GM21786 (cell line): ENCODE measurements around the gene TOP2A.

ENCODE experiments used
- ATAC-seq: cut with Tn5 transposase; IDR thresholded peaks from one replicate; pipeline ENCODE4 v1.9.1; 2021; ENCODE audit not compliant: unreplicated experiment

The TOP2A gene

DNA sequence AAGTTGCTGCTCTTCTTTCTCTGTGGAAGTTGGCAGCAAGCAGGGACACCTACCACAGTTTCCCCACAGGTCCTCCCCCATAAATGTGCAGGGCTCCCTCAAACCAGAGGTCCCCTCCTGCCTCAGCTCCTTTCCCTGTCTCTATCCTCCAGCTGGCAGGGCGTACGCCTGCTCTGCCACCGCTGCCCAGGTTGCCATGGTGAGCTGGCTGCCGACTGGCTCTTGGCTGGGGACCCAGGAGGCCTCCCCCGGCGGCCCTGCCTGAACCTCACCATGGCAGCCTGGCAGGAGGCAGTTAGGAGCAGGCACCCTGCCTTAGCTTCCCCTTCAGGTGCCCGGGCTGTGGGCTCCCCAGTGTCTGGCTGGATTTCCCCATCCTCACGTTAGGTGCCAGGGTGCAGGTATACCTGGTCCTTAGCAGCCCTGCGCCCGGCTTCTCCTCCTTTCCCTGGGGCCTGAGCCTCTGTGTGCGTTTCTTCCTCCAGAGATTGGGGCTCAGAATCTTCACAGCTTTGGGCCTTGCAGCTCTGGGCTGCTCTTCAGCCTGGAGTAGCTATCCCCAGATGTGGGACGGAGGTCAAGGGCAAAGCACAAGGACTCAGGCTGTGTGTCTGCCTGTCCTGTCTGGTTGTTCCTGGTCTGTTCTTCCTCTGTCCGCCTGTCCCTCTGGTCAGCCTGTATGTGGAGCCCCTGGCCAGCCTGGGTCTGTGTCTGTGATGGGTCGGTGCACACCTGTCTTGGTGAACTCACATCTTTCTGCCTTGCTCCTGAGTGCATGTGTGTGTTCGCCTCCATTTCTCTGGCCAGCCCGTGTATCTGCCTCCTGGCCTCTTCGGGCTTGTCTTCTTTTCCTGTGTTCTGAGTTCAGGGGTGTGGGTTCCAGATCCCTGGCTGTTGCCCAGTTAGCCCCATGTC, 68.9 kb downstream of the TOP2A start:
- no peak for ATAC-seq

DNA sequence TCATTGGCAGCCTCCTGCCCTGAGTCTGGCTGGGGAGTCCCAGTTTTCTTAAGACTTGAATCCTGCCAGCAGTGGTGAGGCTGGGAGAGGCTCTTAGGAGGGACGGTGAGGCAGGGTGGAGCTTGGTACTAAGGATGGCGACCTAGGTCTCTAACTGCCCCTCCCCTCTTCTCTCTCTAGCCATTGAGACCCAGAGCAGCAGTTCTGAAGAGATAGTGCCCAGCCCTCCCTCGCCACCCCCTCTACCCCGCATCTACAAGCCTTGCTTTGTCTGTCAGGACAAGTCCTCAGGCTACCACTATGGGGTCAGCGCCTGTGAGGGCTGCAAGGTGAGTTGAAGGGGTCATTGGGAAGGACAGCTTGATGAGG, 69.6 kb downstream of the TOP2A start:
- ATAC-seq: no peak

DNA sequence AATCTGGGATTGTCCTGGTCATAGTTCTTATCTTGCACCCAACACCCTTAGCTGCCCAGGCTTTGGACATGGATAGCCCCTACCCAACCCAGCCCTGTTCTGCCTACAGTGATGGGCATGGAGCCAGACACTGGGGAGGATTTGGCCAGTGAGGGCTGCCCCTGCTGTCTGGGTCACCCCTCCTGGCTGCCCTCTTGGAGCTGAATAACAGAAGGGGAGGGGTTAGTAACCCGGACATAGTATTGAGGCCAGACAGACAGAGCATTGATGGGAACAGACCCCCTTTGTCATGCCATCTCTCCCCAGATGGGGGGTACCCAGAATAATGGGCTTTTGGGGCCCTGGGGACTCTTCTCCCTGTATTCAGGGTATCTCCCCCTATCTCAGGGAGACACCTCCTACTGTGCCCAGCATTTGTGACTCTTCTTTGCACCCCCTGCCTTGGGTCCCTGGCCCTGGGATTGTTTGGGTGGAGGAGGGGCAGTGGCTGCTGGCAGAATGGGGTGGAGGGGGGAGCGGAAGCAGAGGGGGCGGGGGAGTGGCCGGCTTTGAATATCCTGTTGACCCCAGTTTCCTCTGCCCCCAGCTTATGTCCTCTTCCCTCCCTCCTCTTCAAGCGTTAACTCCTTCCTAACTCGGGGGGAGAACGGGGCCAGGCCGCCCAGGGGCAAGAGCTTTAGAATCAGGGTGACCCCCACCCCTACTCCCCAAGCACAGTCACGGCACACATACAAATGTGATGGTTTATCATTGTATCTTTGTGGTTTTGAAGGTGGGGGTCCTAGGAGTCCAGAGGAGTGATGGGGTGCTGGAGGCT, 70.2 kb downstream of the TOP2A start:
- no peak for ATAC-seq

DNA sequence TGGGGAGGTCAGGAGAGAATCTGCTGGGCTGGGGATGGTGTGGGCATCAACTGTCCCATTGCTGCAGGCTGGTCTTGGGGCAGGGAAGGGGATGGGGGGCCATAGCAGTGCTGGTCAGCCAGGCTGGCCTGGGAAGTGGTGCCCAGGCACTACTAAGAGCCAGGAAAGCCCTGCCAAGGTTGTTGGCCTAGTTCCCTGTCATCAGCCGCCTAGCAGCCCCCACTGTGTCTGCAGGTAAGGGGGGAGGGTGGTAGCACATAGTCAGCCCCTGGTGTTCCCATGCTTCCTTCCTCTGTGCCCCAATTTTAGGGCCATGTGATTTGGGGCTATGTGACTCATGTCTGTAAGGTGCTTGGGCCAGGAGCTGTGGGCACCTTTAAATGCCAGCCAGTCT, 70.9 kb downstream of the TOP2A start:
- no peak for ATAC-seq

DNA sequence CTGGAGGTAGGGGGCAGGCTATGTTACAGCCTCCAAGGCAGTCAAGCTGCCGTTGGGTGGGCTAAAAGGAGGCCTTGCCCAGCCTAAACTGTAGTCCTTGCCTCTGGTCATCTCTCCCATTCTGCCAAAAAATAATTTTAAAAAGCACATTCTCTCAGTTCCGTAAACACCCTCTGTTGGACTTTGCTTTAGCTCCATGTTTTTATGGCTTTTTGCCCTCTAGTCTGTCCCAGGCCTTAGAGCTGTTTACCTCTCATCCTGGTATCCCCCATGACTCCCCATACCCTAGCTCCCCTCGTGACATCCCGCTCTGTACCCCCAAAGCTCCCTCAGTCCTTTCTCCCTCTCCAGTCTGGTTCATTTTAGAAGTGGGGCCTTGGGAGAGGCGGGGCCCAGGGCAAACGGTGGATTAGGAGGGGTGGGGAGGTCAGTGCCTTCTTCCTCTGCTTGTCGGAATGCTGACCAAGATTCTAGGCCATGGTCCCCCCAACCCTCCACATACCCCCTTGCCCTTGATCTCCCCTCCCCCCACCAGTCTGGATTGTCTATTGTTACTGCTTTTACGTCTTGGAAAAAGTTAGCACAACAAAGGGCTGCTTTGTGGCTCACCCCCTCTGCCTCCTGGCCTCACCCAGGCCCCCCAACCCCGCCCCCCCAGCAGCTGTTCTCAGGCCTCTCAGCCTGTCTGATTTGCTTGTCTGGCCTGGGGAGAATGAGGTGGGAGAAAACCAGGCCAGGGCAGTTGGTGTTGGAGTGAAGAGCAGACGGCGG, 71.5 kb downstream of the TOP2A start:
- ATAC-seq: no peak

DNA sequence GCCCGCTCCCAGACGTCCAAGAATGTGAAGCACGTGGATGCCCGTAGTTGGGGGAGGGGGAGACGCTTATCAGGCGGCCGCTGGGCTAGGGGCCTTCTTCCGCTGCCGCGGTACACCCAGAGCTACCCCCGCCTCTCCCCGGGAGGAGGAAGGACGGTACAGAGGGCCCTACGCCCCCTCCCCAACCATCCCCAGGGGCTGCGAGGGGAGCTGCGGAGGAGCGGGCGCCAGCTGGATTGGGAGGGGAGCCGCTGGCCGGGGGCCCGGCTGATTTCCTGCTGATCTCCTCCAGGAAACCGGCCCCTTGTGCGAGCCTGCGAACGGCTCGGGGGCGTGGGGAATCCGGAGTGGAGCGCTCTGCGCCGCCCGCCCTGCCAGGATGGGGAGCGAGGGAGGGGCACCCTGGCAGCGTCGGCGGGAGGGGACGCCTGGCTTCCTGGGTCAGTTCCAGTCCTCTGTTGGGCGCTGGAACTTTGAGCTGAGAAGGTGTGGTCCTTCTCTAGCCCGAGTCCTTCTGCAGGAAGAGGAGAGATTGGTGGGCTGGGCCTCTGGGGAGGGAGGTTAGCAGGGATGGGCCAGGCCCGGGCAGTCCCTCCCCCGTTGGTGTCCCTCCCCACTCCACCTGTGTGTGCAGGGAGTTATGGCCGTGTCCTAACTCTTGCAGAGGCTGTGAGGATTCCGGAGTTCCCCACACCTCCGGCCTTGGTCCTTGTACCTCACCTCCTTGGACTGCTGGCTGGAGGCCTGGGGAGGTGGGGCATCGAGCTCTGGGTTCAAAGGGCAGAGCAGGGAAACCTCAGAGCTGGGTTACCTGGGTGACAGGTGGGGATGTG, 72.3 kb downstream of the TOP2A start:
- ATAC-seq: no peak

DNA sequence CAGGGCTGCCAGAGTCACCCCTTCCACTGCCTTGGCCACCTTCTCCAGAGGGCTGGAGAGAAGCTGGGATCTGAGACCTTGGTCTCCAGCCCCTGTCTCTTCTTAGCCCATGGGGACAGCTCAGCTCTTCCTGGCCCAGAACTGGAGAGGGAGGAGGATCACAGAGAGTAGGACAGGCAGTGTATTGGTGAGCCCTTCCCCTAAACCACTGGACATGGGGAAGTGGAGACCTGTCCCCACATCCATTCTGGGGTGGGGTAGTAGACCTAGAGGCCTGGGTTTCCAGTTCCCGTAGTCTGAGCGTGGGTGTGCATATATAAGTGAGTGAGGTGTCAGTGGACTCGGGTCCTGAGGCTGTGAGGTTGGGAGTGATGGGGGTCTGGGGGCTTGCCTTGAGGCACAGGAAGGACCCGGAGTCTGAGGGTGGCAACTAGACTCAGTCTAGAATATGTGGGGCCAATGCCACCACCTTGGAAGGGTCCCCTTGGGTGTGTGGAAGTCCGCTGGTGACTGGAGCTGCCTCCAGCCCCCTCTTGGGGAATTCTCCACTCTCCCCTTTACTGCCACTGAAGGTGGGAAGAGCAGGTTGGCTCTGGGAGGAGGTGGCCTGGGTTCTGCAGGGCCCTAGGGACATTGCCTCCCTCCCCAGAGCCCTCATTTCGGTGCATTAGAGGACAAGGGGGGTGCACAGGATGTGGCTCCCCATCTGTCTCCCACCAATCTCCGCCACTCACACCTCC, 73.1 kb downstream of the TOP2A start:
- no peak for ATAC-seq

DNA sequence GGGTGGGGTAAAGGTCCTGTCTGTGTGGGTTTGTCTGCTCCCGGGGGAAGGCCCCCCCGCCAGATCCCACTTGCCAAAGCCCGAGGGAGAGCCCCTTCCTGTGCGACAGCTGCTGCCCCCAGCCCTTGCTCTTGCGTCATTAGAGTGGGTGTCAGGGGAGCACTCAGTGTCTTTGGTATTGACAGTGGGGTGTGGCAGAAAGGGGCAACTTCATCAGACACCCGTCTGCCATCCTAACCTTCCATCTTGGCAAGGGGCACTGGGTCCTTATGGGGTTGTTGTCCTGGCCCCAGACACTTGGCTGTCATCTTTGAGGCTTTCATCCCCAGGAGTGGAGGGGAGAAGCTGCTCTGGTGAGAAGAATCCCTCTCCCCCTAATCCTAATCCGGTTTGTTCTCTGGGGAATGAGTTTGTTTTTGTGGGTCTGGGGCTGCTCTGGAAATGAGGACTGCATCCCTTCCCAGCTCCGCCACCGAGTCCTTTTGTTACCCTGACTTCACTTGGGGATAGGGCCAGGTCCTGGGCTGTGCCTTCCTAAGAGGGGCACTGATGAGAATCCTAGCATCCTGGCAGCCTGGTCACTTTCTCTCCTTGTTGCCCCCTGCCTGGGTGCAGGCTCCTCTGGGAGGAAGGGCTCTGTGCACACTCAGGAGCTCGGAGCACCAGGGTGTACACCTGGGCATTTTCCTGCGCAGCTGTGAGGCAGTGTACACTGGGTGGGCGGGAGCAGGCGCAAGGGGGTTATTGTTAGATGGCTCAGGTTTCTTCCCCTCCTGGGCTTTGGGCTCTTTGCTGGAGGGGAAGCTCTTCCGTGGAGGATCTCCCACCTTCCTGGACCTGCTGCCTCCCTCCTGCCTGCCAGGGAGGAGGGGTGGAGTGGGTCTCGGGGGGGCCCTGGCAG, 74.2 kb downstream of the TOP2A start:
- ATAC-seq: no peak

DNA sequence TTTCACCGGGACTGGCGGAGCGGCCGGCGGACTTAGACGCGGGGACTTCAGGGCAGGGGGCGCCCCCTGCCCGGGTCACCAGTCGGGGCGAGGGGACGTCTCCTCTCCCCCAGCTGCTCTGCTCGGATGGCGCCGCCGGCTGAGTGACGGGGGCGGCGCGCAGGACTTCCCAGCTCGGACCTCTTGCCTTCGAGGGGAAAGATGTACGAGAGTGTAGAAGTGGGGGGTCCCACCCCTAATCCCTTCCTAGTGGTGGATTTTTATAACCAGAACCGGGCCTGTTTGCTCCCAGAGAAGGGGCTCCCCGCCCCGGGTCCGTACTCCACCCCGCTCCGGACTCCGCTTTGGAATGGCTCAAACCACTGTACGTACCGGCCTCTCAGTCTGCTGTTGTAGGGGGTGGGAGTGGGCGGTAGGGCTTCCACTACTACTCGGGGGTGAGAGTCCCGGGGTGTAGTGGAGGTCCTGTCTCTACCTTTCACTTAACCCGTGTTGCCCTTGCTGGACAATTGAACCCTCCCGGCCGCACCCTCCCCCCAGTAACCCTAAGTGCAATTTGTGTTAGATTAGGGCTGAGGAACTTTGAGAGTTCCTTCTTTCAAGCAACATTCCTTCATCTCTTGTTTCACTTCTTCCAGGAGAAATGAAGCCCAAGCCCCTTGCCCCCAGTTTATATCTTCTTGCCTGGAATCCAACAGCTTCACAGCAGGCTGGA, 75.0 kb downstream of the TOP2A start:
- no peak for ATAC-seq

DNA sequence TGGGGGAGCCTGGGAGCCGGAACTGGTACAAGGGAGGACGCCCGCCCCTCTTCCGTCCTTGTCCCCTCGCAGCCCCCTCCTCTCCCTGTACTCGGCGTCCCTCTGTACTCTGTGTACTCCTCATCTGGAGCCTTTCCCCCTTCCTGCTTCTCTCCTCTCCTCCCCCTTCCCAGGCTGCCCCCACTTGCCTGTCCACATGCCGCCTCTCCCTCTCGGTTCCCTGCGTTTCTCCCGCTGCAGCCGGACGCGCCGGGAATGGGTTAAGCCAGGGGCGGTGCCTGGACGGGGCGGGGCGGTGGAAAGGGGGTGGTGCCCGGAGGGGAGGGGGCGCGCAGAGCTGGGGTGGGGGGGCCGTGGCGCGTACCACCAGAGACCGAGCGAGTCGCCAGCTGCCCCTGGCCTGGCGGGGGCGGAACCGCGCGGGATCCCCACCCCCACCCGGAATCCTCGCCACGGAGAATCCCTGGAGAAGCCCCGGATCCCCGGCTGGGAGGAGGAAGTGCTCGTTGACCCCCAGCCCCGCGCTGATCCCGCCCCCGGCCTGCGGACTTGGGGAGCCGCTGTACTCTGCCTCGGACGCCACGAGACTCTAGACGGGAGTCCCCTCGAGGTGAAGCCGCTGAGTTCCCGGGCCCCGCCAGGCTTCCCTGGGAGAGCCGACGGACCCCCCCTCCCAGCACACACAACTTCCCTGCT, 75.7 kb downstream of the TOP2A start:
- no peak for ATAC-seq

DNA sequence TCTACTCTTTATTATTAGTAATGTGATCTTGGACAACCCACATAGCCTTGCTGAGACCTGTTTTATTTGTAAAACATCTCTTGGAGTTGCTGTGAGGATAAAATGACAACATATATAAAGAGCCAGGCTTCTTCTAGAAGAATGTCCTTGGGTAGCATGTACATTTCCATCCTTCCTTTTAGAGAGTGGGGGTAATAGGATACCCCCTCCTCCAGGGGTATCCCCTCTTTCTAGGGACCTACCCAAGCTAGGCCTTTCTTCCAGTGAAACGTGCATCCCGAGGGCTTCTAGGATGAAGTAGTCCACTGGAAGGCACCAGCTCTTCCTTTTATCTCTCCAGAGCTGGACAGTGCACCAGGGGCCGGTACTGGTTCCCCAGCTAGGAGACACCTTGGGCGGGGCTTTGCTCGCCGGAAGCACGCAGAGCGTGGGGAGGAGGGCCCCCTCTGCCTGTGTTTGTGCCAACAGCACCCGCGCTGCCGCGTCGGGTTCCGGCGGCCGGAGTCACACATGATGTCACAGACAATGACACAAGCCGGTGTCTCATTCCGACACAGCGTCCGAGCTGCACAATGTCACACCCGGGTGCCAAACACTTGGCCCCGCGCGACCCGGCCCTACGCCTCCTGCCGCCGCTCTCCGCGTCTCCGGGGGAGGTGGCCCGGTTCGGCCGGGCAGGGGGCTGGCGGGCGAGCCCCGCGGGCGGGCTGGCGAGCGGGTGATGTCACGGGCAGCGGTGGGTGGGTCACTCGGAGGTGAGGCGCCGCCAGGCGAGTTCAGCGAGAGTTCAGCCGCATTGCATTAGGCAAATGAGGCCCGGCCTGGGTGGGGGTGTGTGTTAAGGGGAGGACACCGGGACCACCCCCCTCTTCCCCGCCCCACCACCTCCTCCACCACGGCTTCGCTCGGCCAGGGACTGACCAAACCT, 76.6 kb downstream of the TOP2A start:
- ATAC-seq: peak; percentile 59

DNA sequence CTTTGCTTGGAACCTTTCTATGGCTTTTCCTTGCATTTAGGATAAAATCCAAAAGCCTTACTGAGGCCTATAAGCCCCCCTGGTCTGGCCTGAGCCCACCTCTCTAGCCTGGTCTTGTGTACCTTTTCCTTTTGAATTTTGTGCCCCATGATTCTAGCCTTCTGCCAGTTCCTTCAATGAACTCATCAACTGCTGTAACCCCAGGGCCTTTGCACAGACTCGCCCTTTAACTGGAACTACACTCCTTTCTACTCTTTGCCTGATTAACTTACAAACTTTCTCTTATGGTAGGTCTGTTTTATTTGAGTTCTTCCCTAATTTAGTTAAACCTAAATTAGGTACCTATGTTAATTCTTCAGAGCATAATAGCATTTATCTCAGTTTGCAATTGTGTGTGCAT, 77.4 kb downstream of the TOP2A start:
- ATAC-seq: no peak

DNA sequence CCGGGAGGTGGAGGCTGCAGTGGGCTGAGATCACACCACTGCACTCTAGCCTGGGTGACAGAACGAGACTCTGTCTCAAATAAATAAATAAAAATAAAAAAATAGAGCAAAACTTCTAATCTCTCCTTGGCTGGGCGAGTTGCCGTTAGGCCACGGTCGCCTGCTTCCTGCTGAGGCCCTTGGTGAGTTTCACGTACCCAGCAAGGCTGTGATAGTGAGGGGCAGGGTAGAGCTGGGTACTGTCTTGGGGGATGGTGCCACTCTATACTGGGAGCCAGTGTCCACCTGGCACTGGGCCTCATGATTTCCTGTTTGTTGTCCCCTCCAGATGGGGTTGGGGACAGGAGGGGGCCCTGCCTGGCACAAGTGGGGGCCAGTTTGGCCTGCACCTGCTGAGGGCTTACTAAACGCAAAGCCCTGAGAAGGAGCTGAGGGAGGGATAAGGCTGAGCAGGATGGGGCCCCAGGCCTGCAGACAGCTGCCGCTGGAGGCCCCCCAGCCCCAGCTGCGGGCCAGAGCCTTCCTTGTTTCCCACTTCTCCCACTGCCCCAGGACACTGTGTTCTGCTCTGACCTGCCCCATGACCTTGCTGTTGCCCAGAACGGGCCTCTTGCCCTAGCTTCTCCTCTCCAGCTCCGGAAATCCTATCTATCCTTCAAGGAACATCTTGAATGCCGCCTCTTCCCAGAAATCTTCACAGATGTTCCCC, 78.6 kb downstream of the TOP2A start:
- no peak for ATAC-seq
